Measurements from ENCODE around the gene ZMIZ1. TPM values are rescaled to one million over a fixed set of nuclear protein-coding genes. Genes with fewer than 3 reads are reported as not detected.

ZMIZ1 gene
- total and polyA plus RNA-seq, 2 experiments from 2014 or later, result 9.2 to 30.9 TPM

DNA sequence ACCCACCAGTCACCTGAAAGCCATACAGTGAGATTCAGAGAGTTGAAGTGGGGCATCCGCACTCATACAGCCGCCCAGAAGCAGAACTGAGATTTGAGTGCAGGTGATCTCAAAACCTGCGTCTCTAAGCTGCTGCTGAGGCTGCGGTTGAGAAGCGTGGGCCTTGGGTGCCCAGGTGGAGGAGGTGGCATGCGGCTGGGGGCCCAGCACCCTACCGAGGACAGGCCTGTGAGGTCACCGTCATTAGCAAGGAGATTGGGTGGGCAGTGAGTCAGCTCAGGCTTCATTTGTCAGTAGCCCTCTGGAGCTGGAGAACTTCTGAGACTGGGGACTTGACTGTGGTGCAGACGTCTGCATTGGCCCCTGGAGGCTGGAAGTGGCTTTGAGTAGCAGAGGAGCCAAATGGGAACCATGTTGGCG is 29.8 kb downstream of the ZMIZ1 start (continued):
- TF ChIP-seq, protein P1, sequence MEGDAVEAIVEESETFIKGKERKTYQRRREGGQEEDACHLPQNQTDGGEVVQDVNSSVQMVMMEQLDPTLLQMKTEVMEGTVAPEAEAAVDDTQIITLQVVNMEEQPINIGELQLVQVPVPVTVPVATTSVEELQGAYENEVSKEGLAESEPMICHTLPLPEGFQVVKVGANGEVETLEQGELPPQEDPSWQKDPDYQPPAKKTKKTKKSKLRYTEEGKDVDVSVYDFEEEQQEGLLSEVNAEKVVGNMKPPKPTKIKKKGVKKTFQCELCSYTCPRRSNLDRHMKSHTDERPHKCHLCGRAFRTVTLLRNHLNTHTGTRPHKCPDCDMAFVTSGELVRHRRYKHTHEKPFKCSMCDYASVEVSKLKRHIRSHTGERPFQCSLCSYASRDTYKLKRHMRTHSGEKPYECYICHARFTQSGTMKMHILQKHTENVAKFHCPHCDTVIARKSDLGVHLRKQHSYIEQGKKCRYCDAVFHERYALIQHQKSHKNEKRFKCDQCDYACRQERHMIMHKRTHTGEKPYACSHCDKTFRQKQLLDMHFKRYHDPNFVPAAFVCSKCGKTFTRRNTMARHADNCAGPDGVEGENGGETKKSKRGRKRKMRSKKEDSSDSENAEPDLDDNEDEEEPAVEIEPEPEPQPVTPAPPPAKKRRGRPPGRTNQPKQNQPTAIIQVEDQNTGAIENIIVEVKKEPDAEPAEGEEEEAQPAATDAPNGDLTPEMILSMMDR (conservative IDR thresholded peaks at IDR 0.05; ENCODE audit: low read depth in 2 of 2), result no peak
- TF ChIP-seq NANOG (IDR thresholded peaks at IDR 0.05; ENCODE audit: borderline replicate concordance) (no peak), STAT1 (IDR thresholded peaks at IDR 0.05; ENCODE audit: unreplicated experiment) (no peak), JUNB (IDR thresholded peaks at IDR 0.05; ENCODE audit: unreplicated experiment) (no peak), POLR2AphosphoS5 (IDR thresholded peaks at IDR 0.05; ENCODE audit: low read depth) (no peak), CREB1 (CRISPR knock-in tag; IDR thresholded peaks at IDR 0.05; ENCODE audit: low read depth) (no peak)

DNA sequence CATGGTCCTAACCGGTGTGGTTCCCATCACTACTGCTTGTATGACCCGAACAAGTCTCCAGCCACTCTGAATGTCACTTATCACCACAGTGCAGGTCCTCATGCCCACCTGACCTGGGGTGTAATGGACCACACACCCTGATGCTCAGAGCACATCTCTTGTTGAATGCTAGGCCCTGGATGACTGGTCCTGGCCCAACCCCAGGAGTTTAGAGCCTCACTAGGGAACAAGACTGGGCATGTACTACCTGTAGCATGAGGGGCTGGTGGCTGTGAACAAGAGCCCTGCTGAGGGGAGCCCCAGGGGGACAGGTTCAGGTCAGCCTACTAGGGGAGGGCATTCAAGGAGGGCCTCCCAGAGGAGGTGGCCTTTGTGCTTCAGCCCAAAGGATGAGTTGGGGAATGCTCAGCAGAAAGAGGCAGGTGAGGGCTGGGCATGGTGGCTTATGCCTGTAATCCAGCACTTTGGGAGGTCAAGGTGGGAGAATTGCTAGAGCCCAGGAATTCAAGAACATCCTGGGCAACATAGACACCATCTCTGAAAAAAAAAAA is 31.2 kb downstream of the ZMIZ1 start:
- ATAC-seq, result no peak
- H3K27me3 ChIP-seq (ENCODE audit: insufficient read depth), result no peaks in the 10 kb centered on the region
- H3K4me2 ChIP-seq, result no peak overlapping the region
- H3K4me1 Mint-ChIP-seq, result peaks cover 72% of the 10 kb centered on the region
- no peak overlapping the region for H3K27ac ChIP-seq (ENCODE audit: low read depth)
- H3K27ac Mint-ChIP-seq, result 0 out of 2 replicates have a peak overlapping the region, but pooled peaks have one; percentile 68
- no peak overlapping the region for H3K4me3 ChIP-seq
- no peaks in the 10 kb centered on the region; the same call in 2 of the 3 replicates for H3K9me3 Mint-ChIP-seq
- no peak overlapping the region for H2AFZ ChIP-seq
- no peaks in the 10 kb centered on the region for H3F3A ChIP-seq (replicated peaks; ENCODE audit: low read depth)
- H3K36me3 ChIP-seq (ENCODE audit: insufficient read depth), result no peaks in the 10 kb centered on the region
- H3K36me3 Mint-ChIP-seq (ENCODE audit: low read depth), result no peaks in the 10 kb centered on the region
- peaks cover 9% of the 10 kb centered on the region; the same call in 1 of the 2 replicates for H4K20me1 ChIP-seq (replicated peaks; ENCODE audit: insufficient read depth)
- H3K4me1 ChIP-seq (ENCODE audit: insufficient read depth), result peaks cover 9% of the 10 kb centered on the region; the same call in 1 of the 2 replicates
- peaks cover 13% of the 10 kb centered on the region for H3K27me3 Mint-ChIP-seq (ENCODE audit: insufficient read depth, low read depth, poor library complexity)
- H3K9me2 ChIP-seq (ENCODE audit: insufficient read depth), result no peaks in the 10 kb centered on the region
- no peak overlapping the region; the same call in 2 of the 3 replicates for H3K4me3 Mint-ChIP-seq
- H3K79me2 ChIP-seq (replicated peaks; ENCODE audit: insufficient read depth), result peaks cover 95% of the 10 kb centered on the region
- DNase-seq (ENCODE audit: low spot score), result no peak
- TF ChIP-seq, protein P1 (conservative IDR thresholded peaks at IDR 0.05; ENCODE audit: low read depth in 2 of 2), result no peak
- TF ChIP-seq ZNF114 (CRISPR knock-in tag; IDR thresholded peaks at IDR 0.05) (no peak), POLR2AphosphoS5 (IDR thresholded peaks at IDR 0.05; ENCODE audit: low read depth) (no peak), ZNF331 (CRISPR knock-in tag; IDR thresholded peaks at IDR 0.05; ENCODE audit: low read depth) (no peak)

DNA sequence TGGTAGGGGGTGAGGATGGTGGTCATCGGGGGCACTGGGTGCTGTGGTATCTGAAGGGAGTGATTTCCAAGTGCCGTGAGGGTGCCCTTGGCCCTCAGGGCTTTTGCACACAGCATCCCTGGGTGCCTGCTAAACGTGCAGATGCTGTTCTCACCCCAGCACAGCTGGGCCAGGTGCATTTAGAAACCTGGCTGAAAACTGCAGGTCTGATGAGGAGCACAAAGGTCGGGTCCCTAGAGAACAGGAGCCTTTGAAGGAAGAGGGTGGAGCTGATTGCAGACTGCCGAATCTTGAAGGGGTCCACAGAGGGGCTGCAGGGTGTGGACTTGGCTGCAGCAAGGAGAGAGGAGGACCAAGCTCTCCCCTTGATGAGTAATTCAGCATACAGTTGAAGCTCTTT is 32.0 kb downstream of the ZMIZ1 start:
- Histone ChIP-seq H3K27ac (ENCODE audit: low read depth) (no peak overlapping the region), H3K4me2 (no peak overlapping the region), H3K4me3 (no peak overlapping the region), H3K27me3 (ENCODE audit: insufficient read depth) (no peaks in the 10 kb centered on the region), H3K9me2 (ENCODE audit: insufficient read depth) (no peaks in the 10 kb centered on the region), H4K20me1 (replicated peaks; ENCODE audit: insufficient read depth) (peaks cover 9% of the 10 kb centered on the region; the same call in 1 of the 2 replicates), H2AFZ (no peak overlapping the region), H3K79me2 (replicated peaks; ENCODE audit: insufficient read depth) (peaks cover 95% of the 10 kb centered on the region), H3K36me3 (ENCODE audit: insufficient read depth) (no peaks in the 10 kb centered on the region), H3K4me1 (ENCODE audit: insufficient read depth) (peaks cover 9% of the 10 kb centered on the region; the same call in 1 of the 2 replicates), H3F3A (replicated peaks; ENCODE audit: low read depth) (no peaks in the 10 kb centered on the region)
- TF ChIP-seq STAT1 (IDR thresholded peaks at IDR 0.05; ENCODE audit: unreplicated experiment) (no peak), CREB1 (CRISPR knock-in tag; IDR thresholded peaks at IDR 0.05; ENCODE audit: low read depth) (no peak), POLR2AphosphoS5 (IDR thresholded peaks at IDR 0.05; ENCODE audit: low read depth) (no peak)
- TF ChIP-seq, protein P1 (conservative IDR thresholded peaks at IDR 0.05; ENCODE audit: low read depth in 2 of 2), result no peak
- no peak overlapping the region for H3K4me3 Mint-ChIP-seq
- H3K4me1 Mint-ChIP-seq, result peaks cover 73% of the 10 kb centered on the region
- DNase-seq (ENCODE audit: low spot score), result no peak
- H3K36me3 Mint-ChIP-seq (ENCODE audit: low read depth), result no peaks in the 10 kb centered on the region
- ATAC-seq, result no peak
- H3K27ac Mint-ChIP-seq, result peak overlapping the region; percentile 68; the same call in 1 of the 2 replicates
- H3K27me3 Mint-ChIP-seq (ENCODE audit: insufficient read depth, low read depth, poor library complexity), result peaks cover 13% of the 10 kb centered on the region
- no peaks in the 10 kb centered on the region; the same call in 2 of the 3 replicates for H3K9me3 Mint-ChIP-seq

Data from GM23338 (cell line).